IMR-90 (cell line): Measurements from ENCODE around the gene AHR. TPM values are rescaled to one million over a fixed set of nuclear protein-coding genes. Genes with fewer than 3 reads are reported as not detected.

Source experiments
- ATAC-seq: fragments of 200-7000 bp; cut with Tn5 transposase; 2 replicates; pipeline ENCODE4 v1.9.1; 2020; ENCODE audit warnings: low read depth, mild to moderate bottlenecking, moderate library complexity
- BruUV-seq: library from RNA; stranded (reverse); fragments of 400-500 nt; replicated peaks from 2 replicates; lab custom pipeline; 2021; lab: Mats Ljungman, UMichigan
- CTCF ChIA-PET: fragments of 300-600 bp; formaldehyde crosslinking; extraction: SDS; loops from one replicate; lab custom pipeline; 2021; ENCODE audit warnings: antibody characterized with exemption; lab: Yijun Ruan, JAX
- POLR2A ChIA-PET: fragments of 300-600 bp; sonication (Branson Sonifier 250); formaldehyde crosslinking; loops from one replicate; lab custom pipeline; 2022; ENCODE audit warnings: antibody characterized with exemption; ENCODE audit not compliant: unreplicated experiment; lab: Charles Lee
- DNase-seq: peaks from one replicate; pipeline ENCODE4 v3.0.0; 2013
- H2AFZ ChIP-seq: replicated peaks from 2 replicates; pipeline ENCODE3; 2013; ENCODE audit warnings: low read length, mild to moderate bottlenecking; ENCODE audit not compliant: poor library complexity
- H2AK5ac ChIP-seq: 2 replicates; pipeline ENCODE4 v1.6.1; 2013; ENCODE audit warnings: low read depth, low read length, inconsistent platforms
- H2AK9ac ChIP-seq: replicated peaks from 2 replicates; pipeline ENCODE3; 2013; ENCODE audit warnings: mild to moderate bottlenecking, low read depth, low read length, moderate library complexity; ENCODE audit not compliant: poor library complexity
- H2BK120ac ChIP-seq: 2 replicates; pipeline ENCODE4 v1.6.1; 2013; ENCODE audit warnings: low read depth, low read length, inconsistent platforms
- H2BK15ac ChIP-seq: 3 replicates; pipeline ENCODE4 v1.6.1; 2013; ENCODE audit warnings: low read depth, low read length, inconsistent platforms
- H2BK20ac ChIP-seq: 2 replicates; pipeline ENCODE4 v1.6.1; 2013; ENCODE audit warnings: low read depth, mild to moderate bottlenecking, inconsistent platforms, low read length, moderate library complexity
- H2BK5ac ChIP-seq: 2 replicates; pipeline ENCODE4 v1.6.1; 2013; ENCODE audit warnings: mild to moderate bottlenecking, low read depth, low read length, inconsistent platforms; ENCODE audit not compliant: poor library complexity, severe bottlenecking
- H3K14ac ChIP-seq: replicated peaks from 2 replicates; pipeline ENCODE4 v1.6.1; 2013; ENCODE audit warnings: low read depth, low read length, inconsistent platforms
- H3K18ac ChIP-seq: 2 replicates; pipeline ENCODE4 v1.6.1; 2013; ENCODE audit warnings: low read depth, low read length, control low read depth
- H3K23ac ChIP-seq: 2 replicates; pipeline ENCODE4 v1.6.1; 2013; ENCODE audit warnings: low read depth, low read length, inconsistent platforms
- H3K27ac ChIP-seq: 2 replicates; pipeline ENCODE4 v1.5.1; 2013; ENCODE audit warnings: mild to moderate bottlenecking, control low read depth, low read length; ENCODE audit not compliant: insufficient read depth
- H3K27me3 ChIP-seq: 2 replicates; pipeline ENCODE4 v1.6.1; 2013; ENCODE audit warnings: low read length; ENCODE audit not compliant: control insufficient read depth, insufficient read depth
- H3K36me3 ChIP-seq: 2 replicates; pipeline ENCODE4 v1.6.1; 2013; ENCODE audit warnings: low read length, mixed read lengths; ENCODE audit not compliant: control insufficient read depth, insufficient read depth
- H3K4ac ChIP-seq: 2 replicates; pipeline ENCODE4 v1.6.1; 2013; ENCODE audit warnings: low read depth, low read length, inconsistent platforms
- H3K4me1 ChIP-seq: 2 replicates; pipeline ENCODE4 v1.6.1; 2013; ENCODE audit warnings: low read length, mixed read lengths; ENCODE audit not compliant: control insufficient read depth, insufficient read depth
- H3K4me2 ChIP-seq: 2 replicates; pipeline ENCODE4 v1.6.1; 2013; ENCODE audit warnings: low read depth, mild to moderate bottlenecking, control low read depth, low read length, moderate library complexity
- H3K4me3 ChIP-seq: 2 replicates; pipeline ENCODE4 v1.5.1; 2013; ENCODE audit warnings: low read depth, mild to moderate bottlenecking, control low read depth, low read length, moderate library complexity; ENCODE audit not compliant: insufficient read depth
- H3K56ac ChIP-seq: 2 replicates; pipeline ENCODE4 v1.6.1; 2013; ENCODE audit warnings: low read length, inconsistent platforms; ENCODE audit not compliant: insufficient read depth; ENCODE audit errors: extremely low read depth
- H3K79me1 ChIP-seq, 2 experiments: 2 replicates each; pipeline ENCODE4 v1.6.1; 2013; ENCODE audit warnings: low read length in 2 of 2, inconsistent platforms in 1 of 2, low read depth in 1 of 2
- H3K9ac ChIP-seq: 2 replicates; pipeline ENCODE4 v1.6.1; 2013; ENCODE audit warnings: low read depth, low read length, control low read depth
- H3K9me1 ChIP-seq: 2 replicates; pipeline ENCODE4 v1.6.1; 2013; ENCODE audit warnings: low read length, inconsistent platforms; ENCODE audit not compliant: insufficient read depth
- H3K9me3 ChIP-seq: 2 replicates; pipeline ENCODE4 v1.6.1; 2013; ENCODE audit warnings: low read length; ENCODE audit not compliant: control insufficient read depth, insufficient read depth
- H4K20me1 ChIP-seq: 2 replicates; pipeline ENCODE4 v1.6.1; 2013; ENCODE audit warnings: low read length, inconsistent platforms; ENCODE audit not compliant: insufficient read depth
- H4K5ac ChIP-seq: 2 replicates; pipeline ENCODE4 v1.6.1; 2013; ENCODE audit warnings: mild to moderate bottlenecking, low read depth, low read length, control low read depth
- H4K8ac ChIP-seq, 2 experiments: 2 replicates each; pipeline ENCODE4 v1.6.1; 2013; ENCODE audit warnings: low read depth in 2 of 2, low read length in 2 of 2, control low read depth in 1 of 2, inconsistent platforms in 1 of 2
- H4K91ac ChIP-seq: 2 replicates; pipeline ENCODE4 v1.6.1; 2013; ENCODE audit warnings: low read depth, low read length, inconsistent platforms; ENCODE audit not compliant: insufficient read depth
- BHLHE40 ChIP-seq: fragments of 150-350 bp; IDR thresholded peaks from 2 replicates; pipeline ENCODE4 v1.6.1; 2016; ENCODE audit warnings: mild to moderate bottlenecking, low read depth, low read length
- CEBPB ChIP-seq: IDR thresholded peaks from 2 replicates; pipeline ENCODE4 v1.6.1; 2012; ENCODE audit warnings: low read depth, low read length, improper control_type of control experiment
- NFE2L2 ChIP-seq: fragments of 150-350 bp; IDR thresholded peaks from 2 replicates; pipeline ENCODE4 v1.6.1; 2016; ENCODE audit warnings: low read depth, mild to moderate bottlenecking, low read length
- SMC3 ChIP-seq: fragments of 150-350 bp; IDR thresholded peaks from 2 replicates; pipeline ENCODE4 v1.6.1; 2016; ENCODE audit warnings: low read depth, mild to moderate bottlenecking, antibody characterized with exemption, low read length, moderate library complexity
- WGBS, 2 experiments: methylation state at CpG; one replicate each; pipeline versions ENCODE4 v1.1.5 to v1.1.7; 2013; ENCODE audit warnings: missing lambda C conversion rate in 2 of 2; ENCODE audit not compliant: insufficient read length in 1 of 2; ENCODE audit errors: extremely low coverage in 2 of 2; 5-methylcytosine and 5-hydroxymethylcytosine counted together
- dilution Hi-C: fragments of 300-500 bp; cut with HindIII; formaldehyde crosslinking; loops from one replicate; pipeline ENCODE4 v1.14.3; 2018; ENCODE audit warnings: low sequenced_read_pairs; ENCODE audit not compliant: unreplicated experiment
- in situ Hi-C: fragments of 300-500 bp; cut with MboI; formaldehyde crosslinking; loops from 3 replicates; pipeline ENCODE4 v1.14.3; 2019; ENCODE audit warnings: low sequenced_read_pairs, inconsistent platforms, mixed read lengths
- intact Hi-C: fragments of 100-400 bp; cut with micrococcal nuclease; formaldehyde crosslinking; loops from 2 replicates; pipeline ENCODE4 v1.10.0; 2022
- polyA plus RNA-seq, 3 experiments: library from polyadenylated mRNA; depleted of rRNA; stranded (reverse); fragments of >200 nt; gene quantifications; 2 replicates each; pipeline ENCODE4 v1.2.3, GENCODE V29; 2012; ENCODE audit warnings: low replicate concordance in 1 of 3
- total RNA-seq: library from RNA; depleted of rRNA; stranded (reverse); fragments of >200 nt; gene quantifications from 2 replicates; pipeline ENCODE4 v1.2.3, GENCODE V29; 2012
- TF ChIP-seq, protein P1 (sequence below): fragments of 150-350 bp; IDR thresholded peaks from 2 replicates; pipeline ENCODE4 v1.6.1; 2016; ENCODE audit warnings: low read depth, mild to moderate bottlenecking, low read length, moderate library complexity, borderline replicate concordance

AHR gene
- total and polyA plus RNA-seq, 2 of the 4 experiments (the other 2 are of a cell fraction): 6.9 to 55.2 TPM

GRCh38 chr7:17367502-17367901 is 69.0 kb downstream of the AHR start:
- Histone ChIP-seq H2BK15ac (peak overlapping the region; percentile 60), H2BK120ac (peak overlapping the region; percentile 81), H3K9me1 (peaks cover 17% of the 10 kb centered on the region), H3K79me1 (peaks cover 0 to 5% of the 10 kb centered on the region in 2 experiments; a peak in 1 of 4 replicates), H3K23ac (peak overlapping the region; percentile 53), H2AFZ (peak overlapping the region; percentile 79), H3K27me3 (no peaks in the 10 kb centered on the region), H3K4ac (peak overlapping the region; percentile 92), H2AK9ac (no peak overlapping the region), H3K56ac (0 out of 2 replicates have a peak overlapping the region, but pooled peaks have one; percentile 43), H3K27ac (peak overlapping the region; percentile 78), H3K4me3 (no peak overlapping the region), H3K18ac (peak overlapping the region; percentile 99), H3K36me3 (no peaks in the 10 kb centered on the region), H4K8ac (peak overlapping the region; percentile 79 to 87; a peak in 3 of 4 replicates), H4K91ac (peak overlapping the region; percentile 50), H4K5ac (peak overlapping the region; percentile 90), H2BK20ac (peak overlapping the region; percentile 80), H2BK5ac (peak overlapping the region; percentile 91), H2AK5ac (peak overlapping the region; percentile 74), H3K14ac (peak overlapping the region; percentile 47), H3K4me2 (no peak overlapping the region), H3K4me1 (peaks cover 29% of the 10 kb centered on the region), H3K9me3 (peaks cover 1% of the 10 kb centered on the region; the same call in 1 of the 2 replicates), H3K9ac (no peak overlapping the region), H4K20me1 (no peaks in the 10 kb centered on the region)
- TF ChIP-seq SMC3: no peak
- TF ChIP-seq NFE2L2: no peak
- TF ChIP-seq, protein P1, sequence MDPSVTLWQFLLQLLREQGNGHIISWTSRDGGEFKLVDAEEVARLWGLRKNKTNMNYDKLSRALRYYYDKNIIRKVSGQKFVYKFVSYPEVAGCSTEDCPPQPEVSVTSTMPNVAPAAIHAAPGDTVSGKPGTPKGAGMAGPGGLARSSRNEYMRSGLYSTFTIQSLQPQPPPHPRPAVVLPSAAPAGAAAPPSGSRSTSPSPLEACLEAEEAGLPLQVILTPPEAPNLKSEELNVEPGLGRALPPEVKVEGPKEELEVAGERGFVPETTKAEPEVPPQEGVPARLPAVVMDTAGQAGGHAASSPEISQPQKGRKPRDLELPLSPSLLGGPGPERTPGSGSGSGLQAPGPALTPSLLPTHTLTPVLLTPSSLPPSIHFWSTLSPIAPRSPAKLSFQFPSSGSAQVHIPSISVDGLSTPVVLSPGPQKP: no peak
- TF ChIP-seq CEBPB: no peak
- TF ChIP-seq BHLHE40: no peak
- peak; percentile 43 for DNase-seq
- no TSS peak for BruUV-seq
- dilution Hi-C loops (no loop called here), in situ Hi-C loops (no loop called here), intact Hi-C loops (no loop called here)
- POLR2A ChIA-PET: no interaction called here
- no peak for ATAC-seq
- WGBS, 2 experiments: no CpG with 5 or more reads among the region's 2 CpGs
- CTCF ChIA-PET: interaction anchor here (1.2 kb wide), 1 partner anchor 385 kb away, joined by 3 read pairs; no protein-coding TSS in a partner anchor
